ENCODE data around the gene S100A13. TPM values are rescaled to one million over a fixed set of nuclear protein-coding genes. Genes with fewer than 3 reads are reported as not detected.
"Not testable (repeated sequence)": the region's sequence is repeated elsewhere in the genome, so short reads cannot be mapped to it uniquely, and the experiment has no call there.

Gene S100A13
- total RNA-seq, 4 donors from 2014 or later: 219 to 545 (median 343) TPM

DNA sequence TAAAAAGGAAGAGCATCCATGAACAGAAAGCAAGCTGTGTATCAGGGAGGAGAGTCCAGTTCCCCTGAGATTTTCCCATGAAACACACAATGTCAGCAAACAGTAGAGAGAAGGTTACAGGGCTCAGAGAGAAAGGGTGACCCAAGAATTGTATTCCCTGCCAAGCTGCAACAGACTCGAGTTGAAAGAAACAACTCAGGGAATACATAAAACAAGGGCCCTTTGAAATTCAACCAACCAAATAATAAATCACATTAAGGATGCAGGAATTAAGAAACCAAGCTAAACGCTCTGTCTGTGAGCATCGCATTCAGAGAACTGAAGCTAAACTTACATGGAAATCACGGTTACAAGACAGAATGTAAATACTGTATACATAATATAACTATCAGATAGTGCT is 34.6 kb downstream of the S100A13 start:
- H3K27me3 ChIP-seq: no peaks in the 10 kb centered on the region
- TF ChIP-seq POLR2A (IDR thresholded peaks at IDR 0.05): no peak
- TF ChIP-seq, protein P1, sequence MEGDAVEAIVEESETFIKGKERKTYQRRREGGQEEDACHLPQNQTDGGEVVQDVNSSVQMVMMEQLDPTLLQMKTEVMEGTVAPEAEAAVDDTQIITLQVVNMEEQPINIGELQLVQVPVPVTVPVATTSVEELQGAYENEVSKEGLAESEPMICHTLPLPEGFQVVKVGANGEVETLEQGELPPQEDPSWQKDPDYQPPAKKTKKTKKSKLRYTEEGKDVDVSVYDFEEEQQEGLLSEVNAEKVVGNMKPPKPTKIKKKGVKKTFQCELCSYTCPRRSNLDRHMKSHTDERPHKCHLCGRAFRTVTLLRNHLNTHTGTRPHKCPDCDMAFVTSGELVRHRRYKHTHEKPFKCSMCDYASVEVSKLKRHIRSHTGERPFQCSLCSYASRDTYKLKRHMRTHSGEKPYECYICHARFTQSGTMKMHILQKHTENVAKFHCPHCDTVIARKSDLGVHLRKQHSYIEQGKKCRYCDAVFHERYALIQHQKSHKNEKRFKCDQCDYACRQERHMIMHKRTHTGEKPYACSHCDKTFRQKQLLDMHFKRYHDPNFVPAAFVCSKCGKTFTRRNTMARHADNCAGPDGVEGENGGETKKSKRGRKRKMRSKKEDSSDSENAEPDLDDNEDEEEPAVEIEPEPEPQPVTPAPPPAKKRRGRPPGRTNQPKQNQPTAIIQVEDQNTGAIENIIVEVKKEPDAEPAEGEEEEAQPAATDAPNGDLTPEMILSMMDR (IDR thresholded peaks at IDR 0.05): no peak
- no peaks in the 10 kb centered on the region for H3K9me3 ChIP-seq
- H3K4me1 ChIP-seq: peaks cover 4 to 7% of the 10 kb centered on the region in 2 donors
- intact Hi-C loops (cut with DNase I): no loop called here
- no peak overlapping the region for H3K27ac ChIP-seq
- no peak for DNase-seq
- WGBS, 2 donors: 29 to 37% methylated on average over 4 of the region's 4 CpGs
- H3K4me3 ChIP-seq (replicated peaks in 1 of 3): no peak overlapping the region
- H3K36me3 ChIP-seq: no peaks in the 10 kb centered on the region

DNA sequence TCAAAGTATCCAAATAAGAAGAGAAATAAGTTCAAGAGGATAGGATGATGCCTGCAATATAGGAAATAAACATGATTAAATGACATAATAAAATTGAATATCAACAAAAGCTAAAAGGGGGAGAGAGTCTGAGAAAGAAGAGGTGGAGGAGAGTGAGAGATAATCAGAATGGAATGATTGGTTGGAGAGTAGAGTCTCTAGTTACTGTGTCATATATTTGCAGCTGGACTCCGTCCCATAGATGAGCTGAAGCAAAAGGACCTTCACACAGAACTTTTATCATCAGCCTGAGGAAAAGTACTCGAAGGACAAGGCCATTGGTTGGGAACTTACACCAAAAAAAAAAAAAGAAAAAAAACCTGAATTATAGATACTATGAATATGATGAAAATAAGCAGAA is 38.8 kb downstream of the S100A13 start:
- 87 to 94% methylated on average over 2 of the region's 2 CpGs for WGBS, 2 donors
- TF ChIP-seq, protein P1 (IDR thresholded peaks at IDR 0.05): no peak
- TF ChIP-seq POLR2A (IDR thresholded peaks at IDR 0.05): no peak
- intact Hi-C loops (cut with DNase I): no loop called here
- H3K27ac ChIP-seq: no peak overlapping the region
- H3K36me3 ChIP-seq: no peaks in the 10 kb centered on the region
- H3K9me3 ChIP-seq: no peaks in the 10 kb centered on the region
- no peak for DNase-seq
- no peaks in the 10 kb centered on the region for H3K27me3 ChIP-seq
- peaks cover 12 to 14% of the 10 kb centered on the region in 2 donors for H3K4me1 ChIP-seq
- H3K4me3 ChIP-seq (replicated peaks in 1 of 3): no peak overlapping the region

DNA sequence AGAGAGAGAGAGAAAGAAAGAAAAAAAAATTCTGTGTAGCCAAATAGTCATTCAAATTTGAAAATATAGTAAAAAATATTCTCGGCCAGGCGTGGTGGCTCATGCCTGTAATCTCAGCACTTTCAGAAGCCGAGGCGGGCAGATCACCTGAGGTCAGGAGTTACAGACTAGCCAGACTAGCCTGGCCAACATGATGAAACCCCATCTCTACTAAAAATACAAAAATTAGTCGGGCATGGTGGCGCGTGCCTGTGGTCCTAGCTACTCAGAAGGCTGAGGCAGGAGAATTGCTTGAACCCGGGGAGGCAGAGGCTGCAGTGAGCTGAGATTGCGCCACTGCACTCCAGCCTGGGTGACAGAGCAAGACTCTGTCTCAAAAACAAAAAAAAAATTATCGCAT is 39.3 kb downstream of the S100A13 start:
- H3K27ac ChIP-seq: peak overlapping the region in 1 of 3 donors; percentile 52
- WGBS, 2 donors: 46 to 56% methylated on average over 10 of the region's 10 CpGs
- H3K4me1 ChIP-seq: peaks cover 12 to 14% of the 10 kb centered on the region in 2 donors
- H3K4me3 ChIP-seq (replicated peaks in 1 of 3); H3K27me3 ChIP-seq; H3K9me3 ChIP-seq; intact Hi-C loops (cut with DNase I); H3K36me3 ChIP-seq: not testable (repeated sequence)
- DNase-seq: peak; percentile 64 to 71

DNA sequence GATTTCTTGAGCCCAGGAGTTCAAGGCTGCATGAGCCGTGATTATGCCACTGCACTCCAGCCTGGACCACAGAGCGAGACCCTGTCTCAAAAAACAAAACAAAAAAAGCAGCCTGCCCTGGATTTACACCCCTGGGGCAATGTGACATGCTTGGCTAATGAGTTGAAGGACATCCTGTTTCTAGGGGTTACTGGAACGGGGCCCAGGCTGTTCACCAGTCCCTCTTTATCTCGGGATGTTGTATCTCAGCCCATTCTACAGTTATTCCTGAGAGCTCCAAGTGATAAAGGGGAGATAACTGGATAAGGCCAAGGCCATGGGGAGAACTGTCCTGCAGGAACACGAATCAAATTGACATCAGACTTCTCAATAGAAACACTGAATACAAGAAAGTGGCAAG is 40.0 kb downstream of the S100A13 start:
- peak in 1 of 2 donors; percentile 47 for DNase-seq
- Histone ChIP-seq H3K9me3 (no peaks in the 10 kb centered on the region), H3K4me1 (peaks cover 8 to 12% of the 10 kb centered on the region in 2 donors), H3K27me3 (no peaks in the 10 kb centered on the region), H3K36me3 (no peaks in the 10 kb centered on the region), H3K4me3 (replicated peaks in 1 of 3) (no peak overlapping the region), H3K27ac (no peak overlapping the region)
- TF ChIP-seq, protein P1 (IDR thresholded peaks at IDR 0.05): no peak
- TF ChIP-seq POLR2A (IDR thresholded peaks at IDR 0.05): no peak
- 54 to 55% methylated on average over 5 of the region's 5 CpGs for WGBS, 2 donors
- intact Hi-C loops (cut with DNase I): no loop called here

DNA sequence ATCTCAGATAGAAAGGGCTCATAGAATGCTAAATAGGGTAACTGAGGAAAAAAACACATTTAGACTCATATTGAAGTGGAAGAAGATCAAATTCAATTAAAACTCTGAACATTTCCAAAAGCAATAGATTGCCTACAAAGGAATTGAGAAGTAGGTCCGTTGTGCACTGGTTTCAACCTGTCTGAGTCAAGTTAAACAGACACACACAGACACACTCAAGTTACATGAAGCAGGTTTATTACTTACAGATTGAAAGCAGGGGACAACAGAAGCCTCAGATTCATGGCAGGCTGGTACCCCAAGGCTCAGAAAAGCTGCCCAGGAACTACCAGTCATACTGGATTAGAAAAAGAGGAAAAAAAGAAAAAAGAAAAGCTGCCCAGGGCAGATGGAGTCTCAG is 41.0 kb downstream of the S100A13 start:
- DNase-seq: no peak
- TF ChIP-seq POLR2A (IDR thresholded peaks at IDR 0.05): no peak
- TF ChIP-seq, protein P1 (IDR thresholded peaks at IDR 0.05): no peak
- no peak overlapping the region for H3K4me3 ChIP-seq (replicated peaks in 1 of 3)
- H3K27me3 ChIP-seq: no peaks in the 10 kb centered on the region
- H3K4me1 ChIP-seq: peaks cover 8 to 12% of the 10 kb centered on the region in 2 donors
- intact Hi-C loops (cut with DNase I): no loop called here
- no peak overlapping the region for H3K27ac ChIP-seq
- H3K36me3 ChIP-seq: no peaks in the 10 kb centered on the region
- no peaks in the 10 kb centered on the region for H3K9me3 ChIP-seq
- 37 to 39% methylated on average over 1 of the region's 1 CpG for WGBS, 2 donors

DNA sequence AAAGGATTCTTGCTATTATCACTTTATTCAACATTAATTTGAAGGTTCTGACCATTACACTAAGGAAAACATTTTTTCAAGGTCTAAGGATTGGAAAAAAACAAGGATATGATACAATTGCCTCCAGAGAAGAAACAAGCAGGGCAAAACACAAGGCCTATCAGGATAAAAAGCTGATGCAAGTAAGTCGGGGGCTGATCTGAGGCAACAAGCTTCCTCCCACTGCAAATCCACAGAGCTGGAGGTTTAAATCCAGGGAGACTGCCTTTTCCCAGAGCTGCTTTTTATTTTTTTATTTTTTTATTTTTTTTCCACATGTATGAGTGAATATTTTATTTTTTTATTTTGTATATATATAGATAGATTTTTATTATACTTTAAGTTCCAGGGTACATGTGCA is 42.3 kb downstream of the S100A13 start:
- Histone ChIP-seq H3K27me3 (no peaks in the 10 kb centered on the region), H3K4me3 (replicated peaks in 1 of 3) (no peak overlapping the region), H3K4me1 (peaks cover 8 to 12% of the 10 kb centered on the region in 2 donors), H3K9me3 (no peaks in the 10 kb centered on the region), H3K36me3 (no peaks in the 10 kb centered on the region), H3K27ac (no peak overlapping the region)
- no peak for TF ChIP-seq POLR2A (IDR thresholded peaks at IDR 0.05)
- TF ChIP-seq, protein P1 (IDR thresholded peaks at IDR 0.05): no peak
- 94 to 100% methylated on average over 1 of the region's 1 CpG for WGBS, 2 donors
- no peak for DNase-seq
- intact Hi-C loops (cut with DNase I): no loop called here

Data from thyroid gland (tissue), 4 donors.